ENCODE results near the gene CEP170B. TPM values are rescaled to one million over a fixed set of nuclear protein-coding genes. Genes with fewer than 3 reads are reported as not detected.

Gene CEP170B
- total RNA-seq: 7.3 and 11.8 TPM in 2 replicates

DNA sequence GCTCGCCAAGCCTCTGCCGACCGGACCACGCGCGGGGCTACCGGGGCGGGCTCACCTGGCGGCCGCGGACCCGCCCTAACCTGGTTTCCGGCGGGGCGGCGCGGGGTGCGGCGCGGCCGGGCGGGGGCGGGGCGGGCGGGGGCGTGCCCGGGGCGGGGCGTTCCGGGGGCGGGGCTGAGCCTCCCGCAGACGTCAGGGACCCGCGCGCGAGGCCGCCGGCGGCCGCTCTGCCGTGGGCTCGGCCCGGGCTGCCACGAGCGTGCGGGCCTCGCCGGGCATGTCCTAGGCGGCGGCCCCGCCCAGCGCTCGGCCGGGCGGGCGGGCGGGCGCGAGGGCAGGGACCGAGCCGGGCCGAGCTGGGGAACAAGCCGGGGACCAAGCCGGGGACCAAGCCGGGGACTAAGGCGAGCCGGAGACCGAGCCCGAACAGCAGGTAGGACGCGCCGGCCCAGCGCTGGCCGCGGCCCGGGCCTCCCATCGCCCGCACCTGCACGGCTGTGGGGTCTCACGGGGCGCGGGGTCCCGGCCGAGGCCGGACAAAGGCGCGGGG is at the start of gene CEP170B:
Gene CEP170B (plus strand): TSS at position 188 of the 550 bp plus-strand sequence. CDS start 3,183 bp downstream, outside the sequence.

DNA sequence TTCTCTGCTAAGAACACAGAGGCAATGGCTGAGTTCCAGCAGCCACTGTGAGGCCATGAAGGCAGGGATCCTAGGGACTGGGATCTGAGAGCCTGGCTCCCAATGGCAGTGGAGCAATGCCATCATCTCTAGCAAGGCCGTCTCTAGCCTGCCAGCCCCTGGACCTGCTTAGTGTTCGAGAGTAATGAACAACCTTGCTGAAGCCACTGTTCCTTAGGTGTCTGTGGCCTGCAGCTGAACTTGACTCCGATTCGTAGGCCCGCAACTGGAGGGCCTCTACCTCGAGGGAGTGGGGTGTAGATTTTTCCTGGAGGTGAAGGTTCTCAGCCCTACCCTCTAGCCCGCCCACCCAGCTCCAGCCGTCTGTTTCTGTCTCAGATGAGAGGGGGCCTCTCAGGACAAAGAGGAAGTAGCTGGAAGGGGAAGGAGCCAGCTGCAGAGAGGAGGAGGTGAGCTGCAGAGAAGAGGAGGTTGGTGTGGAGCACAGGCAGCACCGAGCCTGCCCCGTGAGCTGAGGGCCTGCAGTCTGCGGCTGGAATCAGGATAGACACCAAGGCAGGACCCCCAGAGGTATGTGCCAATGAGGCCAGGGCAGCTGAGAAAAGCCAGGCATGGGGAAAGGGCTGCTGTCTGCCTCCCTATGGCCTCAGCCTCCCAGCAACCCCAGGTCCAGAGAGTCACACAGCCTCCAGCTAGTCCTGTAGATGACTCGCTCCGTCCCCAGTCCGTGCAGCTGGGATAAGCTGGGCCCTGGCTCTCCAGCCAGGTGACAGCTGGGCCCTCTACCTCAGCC is 59.5 kb downstream of the CEP170B start, which contains the start of gene PLD4:
Gene PLD4 (plus strand): TSS at position 459 of the 793 bp plus-strand sequence. CDS start 2,262 bp downstream, outside the sequence.

Other genes with a start within 250 kb of the CEP170B start
- 56.7 and 122 TPM in 2 replicates for gene INF2, start 175.7 kb upstream of the CEP170B start, total RNA-seq
- gene ADSS1, start 141.0 kb upstream of the CEP170B start, total RNA-seq: 0.32 and 5.9 TPM in 2 replicates
- 69.2 and 119 TPM in 2 replicates for gene SIVA1, start 112.1 kb upstream of the CEP170B start, total RNA-seq
- 144 and 221 TPM in 2 replicates for gene AKT1, start 69.5 kb upstream of the CEP170B start, total RNA-seq
- 3.2 and 5.5 TPM in 2 replicates for gene ZBTB42, start 64.2 kb upstream of the CEP170B start, total RNA-seq
- gene PLD4, start 59.6 kb downstream of the CEP170B start, total RNA-seq: not detected in 2 replicates
- 23.2 and 35.3 TPM in 2 replicates for gene AHNAK2, start 113.1 kb downstream of the CEP170B start, total RNA-seq
- 3.2 and 3.3 TPM in 2 replicates for gene CLBA1, start 120.5 kb downstream of the CEP170B start, total RNA-seq
- gene CDCA4, start 155.8 kb downstream of the CEP170B start, total RNA-seq: 31.0 and 38.5 TPM in 2 replicates
- under 0.01 TPM in 2 replicates for gene GPR132, start 200.2 kb downstream of the CEP170B start, total RNA-seq